DND-41 (cell line): Measurements from ENCODE around the gene CTSO.
"Not testable (repeated sequence)": the region's sequence is repeated elsewhere in the genome, so short reads cannot be mapped to it uniquely, and the experiment has no call there.

Source experiments
- ATAC-seq: fragments of 200-7000 bp; cut with Tn5 transposase; 3 replicates; pipeline ENCODE4 v1.9.1; 2021; ENCODE audit warnings: low read depth; ENCODE audit not compliant: insufficient read depth
- DNase-seq: peaks from one replicate; pipeline ENCODE4 v3.0.0-alpha.2; 2020
- H2AFZ ChIP-seq: 2 replicates; pipeline ENCODE4 v1.6.0; 2012; ENCODE audit warnings: low read depth, low read length
- H3K27ac ChIP-seq: 2 replicates; pipeline ENCODE4 v1.5.1; 2012; ENCODE audit warnings: low read length, inconsistent platforms
- H3K27me3 ChIP-seq: fragments of 200-600 bp; sonication (generic); 2 replicates; pipeline ENCODE4 v1.6.0; 2012; ENCODE audit warnings: low read length, mild to moderate bottlenecking, inconsistent platforms; ENCODE audit not compliant: insufficient read depth, poor library complexity
- H3K36me3 ChIP-seq: 2 replicates; pipeline ENCODE4 v1.5.1; 2012; ENCODE audit warnings: low read length, inconsistent platforms; ENCODE audit not compliant: insufficient read depth
- H3K4me1 ChIP-seq: 2 replicates; pipeline ENCODE4 v1.5.1; 2012; ENCODE audit warnings: mild to moderate bottlenecking, low read length; ENCODE audit not compliant: insufficient read depth
- H3K4me2 ChIP-seq: 2 replicates; pipeline ENCODE4 v1.6.0; 2012; ENCODE audit warnings: mild to moderate bottlenecking, moderate library complexity, low read length, inconsistent platforms; ENCODE audit not compliant: insufficient read depth
- H3K4me3 ChIP-seq, 2 experiments: fragments of 200-600 bp in 1 of 2; shearing (Covaris generic) in 1 of 2; 2 replicates each; pipeline ENCODE4 v1.5.1; 2012 to 2016; ENCODE audit warnings: inconsistent platforms in 2 of 2, low read length in 2 of 2, mild to moderate bottlenecking in 2 of 2, low read depth in 1 of 2, moderate library complexity in 1 of 2
- H3K79me2 ChIP-seq: 2 replicates; pipeline ENCODE4 v1.6.0; 2012; ENCODE audit warnings: low read length, inconsistent platforms; ENCODE audit not compliant: insufficient read depth
- H3K9ac ChIP-seq: 2 replicates; pipeline ENCODE4 v1.6.0; 2012; ENCODE audit warnings: low read depth, mild to moderate bottlenecking, inconsistent platforms, low read length, moderate library complexity
- H3K9me3 ChIP-seq: 2 replicates; pipeline ENCODE4 v1.5.1; 2012; ENCODE audit warnings: low read length, moderate library complexity, mild to moderate bottlenecking, inconsistent platforms; ENCODE audit not compliant: insufficient read depth, severe bottlenecking
- H4K20me1 ChIP-seq: 2 replicates; pipeline ENCODE4 v1.6.0; 2012; ENCODE audit warnings: low read length; ENCODE audit not compliant: insufficient read depth
- EZH2 ChIP-seq: IDR thresholded peaks from 3 replicates; pipeline ENCODE4 v1.6.1; 2012; ENCODE audit warnings: borderline replicate concordance, low read depth, mild to moderate bottlenecking, moderate library complexity, low read length, inconsistent platforms; ENCODE audit not compliant: severe bottlenecking
- TF ChIP-seq, protein P1 (sequence below): IDR thresholded peaks from 2 replicates; pipeline ENCODE4 v1.5.1; 2012; ENCODE audit warnings: borderline replicate concordance, low read length, moderate library complexity, mild to moderate bottlenecking; ENCODE audit not compliant: poor library complexity, severe bottlenecking; ENCODE audit errors: extremely low read depth

CTSO gene

DNA sequence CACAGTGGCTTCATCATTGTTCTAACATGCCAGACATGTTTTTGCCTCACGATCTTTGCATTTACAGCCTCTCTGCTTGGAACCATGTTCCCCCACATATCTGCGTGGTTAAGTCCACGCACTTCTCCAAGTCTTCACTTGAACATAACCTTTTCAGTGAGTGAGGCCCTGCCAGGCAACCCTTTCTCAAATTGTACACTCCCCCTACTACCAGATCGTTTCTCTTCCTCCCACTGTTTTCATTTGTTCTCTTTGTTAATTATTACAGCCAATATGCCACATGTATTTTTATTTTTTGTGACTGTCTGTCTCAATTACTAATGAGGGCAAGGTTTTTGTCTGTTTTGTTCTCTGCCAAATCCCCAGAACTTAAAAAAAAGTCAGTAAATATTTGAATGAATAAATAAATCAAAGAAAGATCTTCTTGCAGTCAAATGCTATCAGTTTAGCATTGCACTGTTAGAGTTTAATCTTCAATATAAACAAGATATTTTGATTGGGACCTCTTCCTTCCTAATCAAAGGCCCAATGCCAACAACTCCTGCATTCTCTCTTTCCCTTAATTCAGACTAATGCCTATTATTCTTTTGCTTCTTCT lies 18.2 kb downstream of the CTSO start:
- Histone ChIP-seq H3K36me3 (no peaks in the 10 kb centered on the region), H3K27me3 (no peaks in the 10 kb centered on the region), H3K4me3 (no peak overlapping the region), H3K4me2 (no peak overlapping the region), H2AFZ (no peak overlapping the region), H3K27ac (no peak overlapping the region), H3K79me2 (no peaks in the 10 kb centered on the region), H4K20me1 (no peaks in the 10 kb centered on the region), H3K9me3 (no peaks in the 10 kb centered on the region), H3K4me1 (no peaks in the 10 kb centered on the region), H3K9ac (no peak overlapping the region)
- no peak for DNase-seq
- TF ChIP-seq, protein P1, sequence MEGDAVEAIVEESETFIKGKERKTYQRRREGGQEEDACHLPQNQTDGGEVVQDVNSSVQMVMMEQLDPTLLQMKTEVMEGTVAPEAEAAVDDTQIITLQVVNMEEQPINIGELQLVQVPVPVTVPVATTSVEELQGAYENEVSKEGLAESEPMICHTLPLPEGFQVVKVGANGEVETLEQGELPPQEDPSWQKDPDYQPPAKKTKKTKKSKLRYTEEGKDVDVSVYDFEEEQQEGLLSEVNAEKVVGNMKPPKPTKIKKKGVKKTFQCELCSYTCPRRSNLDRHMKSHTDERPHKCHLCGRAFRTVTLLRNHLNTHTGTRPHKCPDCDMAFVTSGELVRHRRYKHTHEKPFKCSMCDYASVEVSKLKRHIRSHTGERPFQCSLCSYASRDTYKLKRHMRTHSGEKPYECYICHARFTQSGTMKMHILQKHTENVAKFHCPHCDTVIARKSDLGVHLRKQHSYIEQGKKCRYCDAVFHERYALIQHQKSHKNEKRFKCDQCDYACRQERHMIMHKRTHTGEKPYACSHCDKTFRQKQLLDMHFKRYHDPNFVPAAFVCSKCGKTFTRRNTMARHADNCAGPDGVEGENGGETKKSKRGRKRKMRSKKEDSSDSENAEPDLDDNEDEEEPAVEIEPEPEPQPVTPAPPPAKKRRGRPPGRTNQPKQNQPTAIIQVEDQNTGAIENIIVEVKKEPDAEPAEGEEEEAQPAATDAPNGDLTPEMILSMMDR = no peak
- TF ChIP-seq EZH2 = no peak
- ATAC-seq = no peak

DNA sequence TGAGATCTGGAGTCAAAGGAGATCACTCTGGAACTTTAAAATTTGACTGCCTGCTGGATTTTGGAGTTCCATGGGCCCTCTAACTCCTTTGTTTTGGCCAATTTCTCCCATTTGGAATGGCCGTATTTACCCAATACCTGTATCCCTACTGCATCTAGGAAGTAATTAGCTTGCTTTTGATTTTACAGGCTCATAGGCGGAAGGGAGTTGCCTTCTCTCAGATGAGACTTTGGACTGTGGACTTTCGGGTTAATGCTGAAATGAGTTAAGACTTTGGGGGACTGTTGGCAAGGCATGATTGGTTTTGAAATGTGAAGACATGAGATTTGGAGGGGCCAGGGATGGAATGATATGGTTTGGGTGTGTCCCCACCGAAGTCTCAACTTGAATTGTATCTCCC lies 19.0 kb downstream of the CTSO start:
- H3K9me3 ChIP-seq, H3K4me1 ChIP-seq, ATAC-seq, H2AFZ ChIP-seq, H3K27me3 ChIP-seq, H3K9ac ChIP-seq, DNase-seq, H3K4me2 ChIP-seq, H3K79me2 ChIP-seq, H3K4me3 ChIP-seq, H3K27ac ChIP-seq, H3K36me3 ChIP-seq, H4K20me1 ChIP-seq: not testable (repeated sequence)

DNA sequence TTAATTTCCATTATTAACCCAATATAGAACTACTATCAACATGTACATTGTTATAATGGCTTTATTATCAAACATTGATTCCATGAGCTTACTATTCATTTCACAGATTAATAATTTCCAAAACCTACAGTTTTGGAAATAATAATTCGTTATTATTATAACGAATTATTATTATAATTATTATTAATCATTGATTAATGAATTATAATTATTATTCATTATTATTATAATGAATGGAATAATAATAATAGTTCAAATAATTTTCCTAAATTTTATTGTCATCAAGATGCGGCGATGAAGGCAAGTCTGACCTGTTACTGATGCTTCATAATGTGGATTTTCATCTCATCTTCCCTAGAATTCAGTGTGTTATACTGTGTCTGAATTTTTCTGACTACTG lies 22.0 kb downstream of the CTSO start:
- ATAC-seq = no peak
- H3K4me2 ChIP-seq = no peak overlapping the region
- H3K36me3 ChIP-seq = no peaks in the 10 kb centered on the region
- TF ChIP-seq, protein P1 = no peak
- TF ChIP-seq EZH2 = no peak
- no peaks in the 10 kb centered on the region for H4K20me1 ChIP-seq
- H3K4me3 ChIP-seq = no peak overlapping the region
- H3K79me2 ChIP-seq = no peaks in the 10 kb centered on the region
- no peak overlapping the region for H3K9ac ChIP-seq
- DNase-seq = no peak
- H3K27me3 ChIP-seq = no peaks in the 10 kb centered on the region
- H3K27ac ChIP-seq = no peak overlapping the region
- H3K4me1 ChIP-seq = no peaks in the 10 kb centered on the region
- H2AFZ ChIP-seq = no peak overlapping the region
- no peaks in the 10 kb centered on the region for H3K9me3 ChIP-seq

DNA sequence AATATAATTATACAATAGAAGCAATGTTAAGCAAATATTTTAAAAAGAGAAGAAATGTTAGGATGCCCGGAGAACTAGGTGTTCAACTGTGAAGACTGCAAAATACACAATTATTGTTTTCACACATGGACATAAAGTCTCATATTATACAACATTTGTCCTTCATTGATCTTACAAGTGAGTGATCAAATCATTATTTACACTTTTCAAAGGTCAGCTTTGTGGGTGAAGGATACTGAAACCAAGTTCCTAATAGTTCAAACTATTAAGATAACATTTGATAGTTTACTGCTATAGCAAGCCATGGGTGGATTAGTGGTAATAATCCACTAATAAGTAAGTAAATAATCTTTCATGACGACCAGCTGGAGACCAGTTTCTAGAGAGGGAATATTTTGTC lies 23.3 kb downstream of the CTSO start:
- Histone ChIP-seq H3K27me3 (no peaks in the 10 kb centered on the region), H3K4me3 (no peak overlapping the region), H3K27ac (no peak overlapping the region), H4K20me1 (no peaks in the 10 kb centered on the region), H3K9me3 (no peaks in the 10 kb centered on the region), H2AFZ (no peak overlapping the region), H3K4me2 (no peak overlapping the region), H3K9ac (no peak overlapping the region), H3K4me1 (no peaks in the 10 kb centered on the region), H3K79me2 (no peaks in the 10 kb centered on the region), H3K36me3 (no peaks in the 10 kb centered on the region)
- DNase-seq (no peak), ATAC-seq (no peak)
- TF ChIP-seq, protein P1 = no peak
- no peak for TF ChIP-seq EZH2
